GM23338 (cell line): ENCODE measurements around the gene CYP2C19. TPM values are rescaled to one million over a fixed set of nuclear protein-coding genes. Genes with fewer than 3 reads are reported as not detected.

Experiments used
- ATAC-seq: fragments of 200-7000 bp; cut with Tn5 transposase; 3 replicates; pipeline ENCODE4 v1.9.1; 2020
- DNase-seq: peaks from one replicate; pipeline ENCODE4 v3.0.0-alpha.2; 2015; ENCODE audit warnings: low spot score
- H2AFZ ChIP-seq: fragments of 200-600 bp; sonication (generic); 2 replicates; pipeline ENCODE4 v1.8.0; 2016; ENCODE audit warnings: antibody characterized with exemption, mild to moderate bottlenecking, moderate library complexity
- H3F3A ChIP-seq: fragments of 200-600 bp; sonication (generic); replicated peaks from 2 replicates; pipeline ENCODE4 v1.8.0; 2017; ENCODE audit warnings: antibody characterized with exemption, mixed run types, low read depth
- H3K27ac ChIP-seq: fragments of 200-600 bp; sonication (generic); 2 replicates; pipeline ENCODE4 v1.6.1; 2016; ENCODE audit warnings: low read depth
- H3K27me3 ChIP-seq: fragments of 200-600 bp; sonication (generic); 2 replicates; pipeline ENCODE4 v1.8.0; 2016; ENCODE audit warnings: mild to moderate bottlenecking, mixed run types, moderate library complexity; ENCODE audit not compliant: insufficient read depth
- H3K36me3 ChIP-seq: fragments of 200-600 bp; sonication (generic); 2 replicates; pipeline ENCODE4 v1.8.0; 2016; ENCODE audit warnings: mild to moderate bottlenecking; ENCODE audit not compliant: insufficient read depth
- H3K4me1 ChIP-seq: fragments of 200-600 bp; sonication (generic); 2 replicates; pipeline ENCODE4 v1.8.0; 2016; ENCODE audit warnings: mild to moderate bottlenecking, moderate library complexity; ENCODE audit not compliant: insufficient read depth
- H3K4me2 ChIP-seq: fragments of 200-600 bp; sonication (generic); 2 replicates; pipeline ENCODE4 v1.7.1; 2017; ENCODE audit warnings: mixed run types
- H3K4me3 ChIP-seq: fragments of 200-600 bp; sonication (generic); 2 replicates; pipeline ENCODE4 v1.6.1; 2016; ENCODE audit warnings: mixed run types
- H3K79me2 ChIP-seq: fragments of 200-600 bp; sonication (generic); replicated peaks from 2 replicates; pipeline ENCODE4 v1.8.0; 2017; ENCODE audit warnings: mild to moderate bottlenecking; ENCODE audit not compliant: insufficient read depth
- H3K9me2 ChIP-seq: fragments of 200-600 bp; sonication (generic); 2 replicates; pipeline ENCODE4 v1.8.0; 2017; ENCODE audit not compliant: insufficient read depth
- H4K20me1 ChIP-seq: fragments of 200-600 bp; sonication (generic); replicated peaks from 2 replicates; pipeline ENCODE4 v1.8.0; 2017; ENCODE audit warnings: mild to moderate bottlenecking; ENCODE audit not compliant: insufficient read depth
- H3K27ac Mint-ChIP-seq: 2 replicates; pipeline ENCODE4 v1.8.0; 2020; ENCODE audit warnings: inconsistent platforms, mild to moderate bottlenecking, moderate library complexity, mixed read lengths
- H3K27me3 Mint-ChIP-seq: 3 replicates; pipeline ENCODE4 v1.8.0; 2022; ENCODE audit warnings: low read depth, mild to moderate bottlenecking, moderate library complexity, mixed read lengths, inconsistent platforms; ENCODE audit not compliant: insufficient read depth, poor library complexity
- H3K36me3 Mint-ChIP-seq: 3 replicates; pipeline ENCODE4 v1.8.0; 2021; ENCODE audit warnings: low read depth, mild to moderate bottlenecking, inconsistent platforms, moderate library complexity, mixed read lengths
- H3K4me1 Mint-ChIP-seq: 3 replicates; pipeline ENCODE4 v1.8.0; 2020; ENCODE audit warnings: mild to moderate bottlenecking, inconsistent platforms, mixed read lengths
- H3K4me3 Mint-ChIP-seq: 3 replicates; pipeline ENCODE4 v1.8.0; 2021; ENCODE audit warnings: moderate library complexity, mild to moderate bottlenecking, inconsistent platforms, mixed read lengths
- H3K9me3 Mint-ChIP-seq: 3 replicates; pipeline ENCODE4 v1.8.0; 2020; ENCODE audit warnings: moderate library complexity, mild to moderate bottlenecking, inconsistent platforms, mixed read lengths
- CREB1 ChIP-seq: fragments of 250-450 bp; sonication (Bioruptor Pico); IDR thresholded peaks from 2 replicates; pipeline ENCODE4 v1.5.0; 2020; ENCODE audit warnings: low read depth, mild to moderate bottlenecking, moderate library complexity
- EZH2 ChIP-seq: fragments of 200-600 bp; sonication (generic); IDR thresholded peaks from one replicate; pipeline ENCODE4 v1.8.0; 2017; ENCODE audit warnings: antibody characterized with exemption, mild to moderate bottlenecking, low read depth; ENCODE audit not compliant: unreplicated experiment
- POLR2AphosphoS5 ChIP-seq: IDR thresholded peaks from 2 replicates; pipeline ENCODE4 v1.6.1; 2016; ENCODE audit warnings: antibody characterized with exemption, low read depth
- STAT1 ChIP-seq: IDR thresholded peaks from one replicate; pipeline ENCODE4 v1.6.1; 2016; ENCODE audit warnings: antibody characterized with exemption; ENCODE audit not compliant: unreplicated experiment
- ZNF331 ChIP-seq: fragments of 250-450 bp; sonication (Bioruptor Pico); IDR thresholded peaks from 2 replicates; pipeline ENCODE4 v1.5.0; 2020; ENCODE audit warnings: low read depth, mild to moderate bottlenecking, moderate library complexity
- polyA plus RNA-seq: library from polyadenylated mRNA; unstranded; fragments of >200 nt; fragmentation: Nextera tagmentation; extraction: Ambion mirVana; gene quantifications from 2 replicates; pipeline ENCODE4 v1.2.1, GENCODE V29; 2016
- total RNA-seq: library from RNA; depleted of rRNA; stranded (reverse); fragments of >200 nt; shearing (Covaris generic); gene quantifications from 2 replicates; pipeline ENCODE4 v1.2.3, GENCODE V29; 2014
- TF ChIP-seq, protein P1 (sequence below): IDR thresholded peaks from one replicate; pipeline ENCODE4 v1.6.1; 2018; ENCODE audit warnings: antibody characterized with exemption; ENCODE audit not compliant: unreplicated experiment
- TF ChIP-seq, protein P2 (sequence below): fragments of 250-450 bp; sonication (Bioruptor Pico); IDR thresholded peaks from 2 replicates; pipeline ENCODE4 v1.5.0; 2020; ENCODE audit warnings: mild to moderate bottlenecking, moderate library complexity

Gene CYP2C19
- total and polyA plus RNA-seq, 2 experiments from 2014 or later = 0.21 TPM; not detected in 1

DNA sequence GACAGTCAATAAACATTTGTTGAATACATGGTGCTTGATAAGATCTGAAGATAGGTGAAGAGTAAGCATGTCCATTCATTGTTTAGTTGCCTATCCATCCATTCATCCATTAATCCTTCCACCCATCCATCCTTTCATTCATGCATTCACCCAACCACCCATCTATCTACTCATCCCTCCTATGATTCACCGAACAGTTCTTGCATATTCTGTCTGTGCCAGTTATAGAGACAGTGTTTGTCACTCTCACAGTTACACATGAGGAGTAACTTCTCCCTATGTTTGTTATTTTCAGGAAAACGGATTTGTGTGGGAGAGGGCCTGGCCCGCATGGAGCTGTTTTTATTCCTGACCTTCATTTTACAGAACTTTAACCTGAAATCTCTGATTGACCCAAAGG is 90.0 kb downstream of the CYP2C19 start:
- Mint-ChIP-seq H3K9me3 (peaks cover 5% of the 10 kb centered on the region), H3K27ac (no peak overlapping the region), H3K4me1 (no peaks in the 10 kb centered on the region), H3K4me3 (no peak overlapping the region), H3K36me3 (no peaks in the 10 kb centered on the region), H3K27me3 (no peaks in the 10 kb centered on the region)
- Histone ChIP-seq H3K9me2 (no peaks in the 10 kb centered on the region), H3K27ac (no peak overlapping the region), H3K4me3 (no peak overlapping the region), H3K4me2 (no peak overlapping the region), H3K27me3 (no peaks in the 10 kb centered on the region), H3K36me3 (no peaks in the 10 kb centered on the region), H4K20me1 (no peaks in the 10 kb centered on the region), H2AFZ (no peak overlapping the region), H3K79me2 (no peaks in the 10 kb centered on the region), H3K4me1 (no peaks in the 10 kb centered on the region), H3F3A (no peaks in the 10 kb centered on the region)
- TF ChIP-seq CREB1 (CRISPR knock-in tag) = no peak
- TF ChIP-seq POLR2AphosphoS5 = no peak
- no peak for TF ChIP-seq STAT1
- no peak for TF ChIP-seq EZH2
- TF ChIP-seq, protein P1, sequence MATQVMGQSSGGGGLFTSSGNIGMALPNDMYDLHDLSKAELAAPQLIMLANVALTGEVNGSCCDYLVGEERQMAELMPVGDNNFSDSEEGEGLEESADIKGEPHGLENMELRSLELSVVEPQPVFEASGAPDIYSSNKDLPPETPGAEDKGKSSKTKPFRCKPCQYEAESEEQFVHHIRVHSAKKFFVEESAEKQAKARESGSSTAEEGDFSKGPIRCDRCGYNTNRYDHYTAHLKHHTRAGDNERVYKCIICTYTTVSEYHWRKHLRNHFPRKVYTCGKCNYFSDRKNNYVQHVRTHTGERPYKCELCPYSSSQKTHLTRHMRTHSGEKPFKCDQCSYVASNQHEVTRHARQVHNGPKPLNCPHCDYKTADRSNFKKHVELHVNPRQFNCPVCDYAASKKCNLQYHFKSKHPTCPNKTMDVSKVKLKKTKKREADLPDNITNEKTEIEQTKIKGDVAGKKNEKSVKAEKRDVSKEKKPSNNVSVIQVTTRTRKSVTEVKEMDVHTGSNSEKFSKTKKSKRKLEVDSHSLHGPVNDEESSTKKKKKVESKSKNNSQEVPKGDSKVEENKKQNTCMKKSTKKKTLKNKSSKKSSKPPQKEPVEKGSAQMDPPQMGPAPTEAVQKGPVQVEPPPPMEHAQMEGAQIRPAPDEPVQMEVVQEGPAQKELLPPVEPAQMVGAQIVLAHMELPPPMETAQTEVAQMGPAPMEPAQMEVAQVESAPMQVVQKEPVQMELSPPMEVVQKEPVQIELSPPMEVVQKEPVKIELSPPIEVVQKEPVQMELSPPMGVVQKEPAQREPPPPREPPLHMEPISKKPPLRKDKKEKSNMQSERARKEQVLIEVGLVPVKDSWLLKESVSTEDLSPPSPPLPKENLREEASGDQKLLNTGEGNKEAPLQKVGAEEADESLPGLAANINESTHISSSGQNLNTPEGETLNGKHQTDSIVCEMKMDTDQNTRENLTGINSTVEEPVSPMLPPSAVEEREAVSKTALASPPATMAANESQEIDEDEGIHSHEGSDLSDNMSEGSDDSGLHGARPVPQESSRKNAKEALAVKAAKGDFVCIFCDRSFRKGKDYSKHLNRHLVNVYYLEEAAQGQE = no peak
- TF ChIP-seq ZNF331 = no peak
- TF ChIP-seq, protein P2, sequence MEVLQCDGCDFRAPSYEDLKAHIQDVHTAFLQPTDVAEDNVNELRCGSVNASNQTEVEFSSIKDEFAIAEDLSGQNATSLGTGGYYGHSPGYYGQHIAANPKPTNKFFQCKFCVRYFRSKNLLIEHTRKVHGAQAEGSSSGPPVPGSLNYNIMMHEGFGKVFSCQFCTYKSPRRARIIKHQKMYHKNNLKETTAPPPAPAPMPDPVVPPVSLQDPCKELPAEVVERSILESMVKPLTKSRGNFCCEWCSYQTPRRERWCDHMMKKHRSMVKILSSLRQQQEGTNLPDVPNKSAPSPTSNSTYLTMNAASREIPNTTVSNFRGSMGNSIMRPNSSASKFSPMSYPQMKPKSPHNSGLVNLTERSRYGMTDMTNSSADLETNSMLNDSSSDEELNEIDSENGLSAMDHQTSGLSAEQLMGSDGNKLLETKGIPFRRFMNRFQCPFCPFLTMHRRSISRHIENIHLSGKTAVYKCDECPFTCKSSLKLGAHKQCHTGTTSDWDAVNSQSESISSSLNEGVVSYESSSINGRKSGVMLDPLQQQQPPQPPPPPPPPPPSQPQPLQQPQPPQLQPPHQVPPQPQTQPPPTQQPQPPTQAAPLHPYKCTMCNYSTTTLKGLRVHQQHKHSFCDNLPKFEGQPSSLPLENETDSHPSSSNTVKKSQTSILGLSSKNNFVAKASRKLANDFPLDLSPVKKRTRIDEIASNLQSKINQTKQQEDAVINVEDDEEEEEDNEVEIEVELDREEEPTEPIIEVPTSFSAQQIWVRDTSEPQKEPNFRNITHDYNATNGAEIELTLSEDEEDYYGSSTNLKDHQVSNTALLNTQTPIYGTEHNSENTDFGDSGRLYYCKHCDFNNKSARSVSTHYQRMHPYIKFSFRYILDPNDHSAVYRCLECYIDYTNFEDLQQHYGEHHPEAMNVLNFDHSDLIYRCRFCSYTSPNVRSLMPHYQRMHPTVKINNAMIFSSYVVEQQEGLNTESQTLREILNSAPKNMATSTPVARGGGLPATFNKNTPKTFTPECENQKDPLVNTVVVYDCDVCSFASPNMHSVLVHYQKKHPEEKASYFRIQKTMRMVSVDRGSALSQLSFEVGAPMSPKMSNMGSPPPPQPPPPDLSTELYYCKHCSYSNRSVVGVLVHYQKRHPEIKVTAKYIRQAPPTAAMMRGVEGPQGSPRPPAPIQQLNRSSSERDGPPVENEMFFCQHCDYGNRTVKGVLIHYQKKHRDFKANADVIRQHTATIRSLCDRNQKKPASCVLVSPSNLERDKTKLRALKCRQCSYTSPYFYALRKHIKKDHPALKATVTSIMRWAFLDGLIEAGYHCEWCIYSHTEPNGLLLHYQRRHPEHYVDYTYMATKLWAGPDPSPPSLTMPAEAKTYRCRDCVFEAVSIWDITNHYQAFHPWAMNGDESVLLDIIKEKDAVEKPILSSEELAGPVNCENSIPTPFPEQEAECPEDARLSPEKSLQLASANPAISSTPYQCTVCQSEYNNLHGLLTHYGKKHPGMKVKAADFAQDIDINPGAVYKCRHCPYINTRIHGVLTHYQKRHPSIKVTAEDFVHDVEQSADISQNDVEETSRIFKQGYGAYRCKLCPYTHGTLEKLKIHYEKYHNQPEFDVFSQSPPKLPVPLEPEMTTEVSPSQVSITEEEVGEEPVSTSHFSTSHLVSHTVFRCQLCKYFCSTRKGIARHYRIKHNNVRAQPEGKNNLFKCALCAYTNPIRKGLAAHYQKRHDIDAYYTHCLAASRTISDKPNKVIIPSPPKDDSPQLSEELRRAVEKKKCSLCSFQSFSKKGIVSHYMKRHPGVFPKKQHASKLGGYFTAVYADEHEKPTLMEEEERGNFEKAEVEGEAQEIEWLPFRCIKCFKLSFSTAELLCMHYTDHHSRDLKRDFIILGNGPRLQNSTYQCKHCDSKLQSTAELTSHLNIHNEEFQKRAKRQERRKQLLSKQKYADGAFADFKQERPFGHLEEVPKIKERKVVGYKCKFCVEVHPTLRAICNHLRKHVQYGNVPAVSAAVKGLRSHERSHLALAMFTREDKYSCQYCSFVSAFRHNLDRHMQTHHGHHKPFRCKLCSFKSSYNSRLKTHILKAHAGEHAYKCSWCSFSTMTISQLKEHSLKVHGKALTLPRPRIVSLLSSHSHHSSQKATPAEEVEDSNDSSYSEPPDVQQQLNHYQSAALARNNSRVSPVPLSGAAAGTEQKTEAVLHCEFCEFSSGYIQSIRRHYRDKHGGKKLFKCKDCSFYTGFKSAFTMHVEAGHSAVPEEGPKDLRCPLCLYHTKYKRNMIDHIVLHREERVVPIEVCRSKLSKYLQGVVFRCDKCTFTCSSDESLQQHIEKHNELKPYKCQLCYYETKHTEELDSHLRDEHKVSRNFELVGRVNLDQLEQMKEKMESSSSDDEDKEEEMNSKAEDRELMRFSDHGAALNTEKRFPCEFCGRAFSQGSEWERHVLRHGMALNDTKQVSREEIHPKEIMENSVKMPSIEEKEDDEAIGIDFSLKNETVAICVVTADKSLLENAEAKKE (CRISPR knock-in tag) = no peak
- DNase-seq (no peak), ATAC-seq (no peak)
